Tibial nerve (tissue), 3 donors: ENCODE results near the gene LYPD1.

Source experiments
- CTCF ChIP-seq, 5 experiments: fragments of 200-600 bp in 3 of 5; fragments of 450-650 bp in 2 of 5; sonication (generic) in 3 of 5; IDR thresholded peaks; one replicate each; pipeline ENCODE4 v1.5.1; 2016 to 2019; ENCODE audit warnings: antibody characterized with exemption in 5 of 5, mild to moderate bottlenecking in 3 of 5, moderate library complexity in 2 of 5
- POLR2A ChIP-seq, 2 donors: fragments of 450-650 bp; IDR thresholded peaks; one replicate each; pipeline ENCODE4 v1.6.1; 2017; ENCODE audit warnings: antibody characterized with exemption in 2 of 2, mild to moderate bottlenecking in 2 of 2, moderate library complexity in 2 of 2

GRCh38 chr2:132621131-132621875 lies 48.7 kb downstream of the LYPD1 start:
- no peak for TF ChIP-seq CTCF (IDR thresholded peaks at IDR 0.05)
- no peak for TF ChIP-seq POLR2A (IDR thresholded peaks at IDR 0.05)
